Measurements from ENCODE around the gene COL5A1. TPM values are rescaled to one million over a fixed set of nuclear protein-coding genes. Genes with fewer than 3 reads are reported as not detected.

The COL5A1 gene
- polyA plus RNA-seq, 3 donors = 0.01 TPM; not detected in 2

- intact Hi-C loops (cut with micrococcal nuclease) = no loop called here
- peaks cover 0 to 4% of the 10 kb centered on the region in 2 donors for H3K27me3 ChIP-seq (ENCODE audit: control insufficient read depth in 2 of 2, insufficient read depth in 2 of 2, low read length in 2 of 2)
- Mint-ChIP-seq H3K27ac (no peak overlapping the region), H3K9me3 (peaks cover 4 to 9% (median 7%) of the 10 kb centered on the region in 7 donors), H3K4me1 (peaks cover 10% of the 10 kb centered on the region), H3K36me3 (no peaks in the 10 kb centered on the region), H3K27me3 (ENCODE audit: low read depth in 3 of 3) (peaks cover 5 to 26% (median 17%) of the 10 kb centered on the region in 3 donors), H3K4me3 (no peak overlapping the region)
- H3K9me3 ChIP-seq (replicated peaks in 1 of 2; ENCODE audit: control insufficient read depth in 1 of 2, insufficient read depth in 1 of 2, low read length in 2 of 2) = peaks cover 5 to 7% of the 10 kb centered on the region in 2 donors
- peaks cover 5 to 13% of the 10 kb centered on the region in 2 donors for H3K4me1 ChIP-seq (ENCODE audit: control insufficient read depth in 1 of 2, insufficient read depth in 2 of 2, low read length in 2 of 2)
- no peaks in the 10 kb centered on the region for H3K79me2 ChIP-seq (ENCODE audit: insufficient read depth, low read length)
- H3K27ac ChIP-seq (ENCODE audit: low read depth in 1 of 2, low read length in 2 of 2) = no peak overlapping the region
- WGBS (ENCODE audit: insufficient coverage) = 100% methylated on average over 11 of the region's 13 CpGs
- no peak overlapping the region for H3K4me3 ChIP-seq (replicated peaks in 1 of 3; ENCODE audit: low read depth in 2 of 3, low read length in 3 of 3)
- no peak overlapping the region for H2AFZ ChIP-seq (ENCODE audit: insufficient read depth, low read depth, low read length, poor library complexity, severe bottlenecking)
- no peak for TF ChIP-seq CTCF (IDR thresholded peaks at IDR 0.05)
- no peaks in the 10 kb centered on the region for H4K20me1 ChIP-seq (ENCODE audit: insufficient read depth, low read length)
- H3K9ac ChIP-seq (ENCODE audit: insufficient read depth, low read length, poor library complexity, severe bottlenecking) = no peak overlapping the region
- H3K36me3 ChIP-seq (replicated peaks in 1 of 2; ENCODE audit: control insufficient read depth in 1 of 2, insufficient read depth in 2 of 2, low read length in 2 of 2) = no peaks in the 10 kb centered on the region
- H3K4me2 ChIP-seq (replicated peaks; ENCODE audit: extremely low read depth, low read length, poor library complexity, severe bottlenecking) = no peak overlapping the region
- DNase-seq = no peak
These were observed 238.3 kb downstream of the COL5A1 start for GRCh38 chr9:134879664-134880483.

GRCh38 chr9:134880484-134881312 is 239.1 kb downstream of the COL5A1 start, which contains the start of gene FCN2:
Gene FCN2 (plus strand): TSS chr9:134880810. CDS start chr9:134880822, 12 bp downstream.
- Histone ChIP-seq H3K4me2 (replicated peaks; ENCODE audit: extremely low read depth, low read length, poor library complexity, severe bottlenecking) (no peak within 1 kb of the TSS), H3K4me3 (replicated peaks in 1 of 3; ENCODE audit: low read depth in 2 of 3, low read length in 3 of 3) (no peak within 1 kb of the TSS), H3K9me3 (replicated peaks in 1 of 2; ENCODE audit: control insufficient read depth in 1 of 2, insufficient read depth in 1 of 2, low read length in 2 of 2) (no peaks in the 10 kb centered on the region), H3K27me3 (ENCODE audit: control insufficient read depth in 2 of 2, insufficient read depth in 2 of 2, low read length in 2 of 2) (peaks cover 0 to 4% of the 10 kb centered on the region in 2 donors), H3K79me2 (ENCODE audit: insufficient read depth, low read length) (no peaks in the 10 kb centered on the region), H4K20me1 (ENCODE audit: insufficient read depth, low read length) (no peaks in the 10 kb centered on the region), H2AFZ (ENCODE audit: insufficient read depth, low read depth, low read length, poor library complexity, severe bottlenecking) (no peak within 1 kb of the TSS), H3K4me1 (ENCODE audit: control insufficient read depth in 1 of 2, insufficient read depth in 2 of 2, low read length in 2 of 2) (peaks cover under 1 to 5% of the 10 kb centered on the region in 2 donors), H3K9ac (ENCODE audit: insufficient read depth, low read length, poor library complexity, severe bottlenecking) (no peak within 1 kb of the TSS), H3K36me3 (replicated peaks in 1 of 2; ENCODE audit: control insufficient read depth in 1 of 2, insufficient read depth in 2 of 2, low read length in 2 of 2) (no peaks in the 10 kb centered on the region), H3K27ac (ENCODE audit: low read depth in 1 of 2, low read length in 2 of 2) (no peak within 1 kb of the TSS)
- Mint-ChIP-seq H3K9me3 (peaks cover 0 to 3% (median 0%) of the 10 kb centered on the region in 7 donors), H3K4me1 (peaks cover 4% of the 10 kb centered on the region), H3K4me3 (no peak within 1 kb of the TSS), H3K27ac (no peak within 1 kb of the TSS), H3K36me3 (no peaks in the 10 kb centered on the region), H3K27me3 (ENCODE audit: low read depth in 3 of 3) (peaks cover 7 to 24% (median 19%) of the 10 kb centered on the region in 3 donors)
- 73% methylated on average over 23 of the region's 25 CpGs for WGBS (ENCODE audit: insufficient coverage)
- intact Hi-C loops (cut with micrococcal nuclease) = no loop called here
- TF ChIP-seq CTCF (IDR thresholded peaks at IDR 0.05) = no peak
- DNase-seq = no peak

Data from CD14-positive monocyte (primary cell).